GM12878 (cell line): ENCODE results near the gene KDM4C. TPM values are rescaled to one million over a fixed set of nuclear protein-coding genes. Genes with fewer than 3 reads are reported as not detected.

Source experiments
- ATAC-seq: fragments of 200-7000 bp; cut with Tn5 transposase; 3 replicates; pipeline ENCODE4 v1.9.1; 2020; ENCODE audit warnings: mild to moderate bottlenecking, moderate library complexity
- BruUV-seq: library from RNA; stranded (reverse); fragments of 400-500 nt; replicated peaks from 2 replicates; lab custom pipeline; 2021; lab: Mats Ljungman, UMichigan
- CTCF ChIA-PET: fragments of 300-600 bp; sonication (Branson Sonifier 250); formaldehyde crosslinking; extraction: SDS; loops from one replicate; lab custom pipeline; 2021; ENCODE audit warnings: inconsistent platforms; lab: Yijun Ruan, JAX
- POLR2A ChIA-PET: fragments of 350-600 bp; formaldehyde crosslinking; extraction: SDS; loops from one replicate; lab custom pipeline; 2021; ENCODE audit warnings: inconsistent platforms; lab: Charles Lee
- RAD21 ChIA-PET: fragments of 300-600 bp; sonication (Branson Sonifier 250); formaldehyde crosslinking; loops from one replicate; lab custom pipeline; 2023; ENCODE audit warnings: antibody characterized with exemption; ENCODE audit not compliant: unreplicated experiment; lab: Charles Lee
- SMC1A ChIA-PET: fragments of 300-600 bp; sonication (Branson Sonifier 250); formaldehyde crosslinking; loops from one replicate; lab custom pipeline; 2023; ENCODE audit not compliant: unreplicated experiment, uncharacterized antibody; lab: Charles Lee
- DNase-seq: peaks from one replicate; pipeline ENCODE4 v3.0.0-alpha.2; 2011; ENCODE audit warnings: low read depth, low spot score
- FAIRE-seq: peaks from 3 replicates; lab custom pipeline; 2011; peaks lifted over from hg19 to GRCh38; lab: Jason Lieb, UNC
- H2AFZ ChIP-seq: 2 replicates; pipeline ENCODE4 v1.6.0; 2011; ENCODE audit warnings: low read depth, low read length, control low read depth; ENCODE audit not compliant: control insufficient read depth
- H3K27ac ChIP-seq: 2 replicates; pipeline ENCODE4 v1.5.1; 2011; ENCODE audit warnings: control low read depth; ENCODE audit not compliant: control insufficient read depth, insufficient read depth
- H3K27me3 ChIP-seq, 2 experiments: replicated peaks in 1 of 2; 2 replicates each; pipeline versions ENCODE4 v1.6.0 to v1.6.1; 2011; ENCODE audit warnings: low read length in 1 of 2; ENCODE audit not compliant: control insufficient read depth in 2 of 2, insufficient read depth in 2 of 2
- H3K36me3 ChIP-seq, 2 experiments: 2 replicates each; pipeline ENCODE4 v1.5.1; 2011; ENCODE audit warnings: low read length in 1 of 2; ENCODE audit not compliant: control insufficient read depth in 2 of 2, insufficient read depth in 2 of 2
- H3K4me1 ChIP-seq: 2 replicates; pipeline ENCODE4 v1.6.1; 2011; ENCODE audit warnings: mild to moderate bottlenecking, low read length, moderate library complexity, mixed read lengths; ENCODE audit not compliant: control insufficient read depth, insufficient read depth
- H3K4me2 ChIP-seq: 2 replicates; pipeline ENCODE4 v1.6.0; 2011; ENCODE audit warnings: control low read depth; ENCODE audit not compliant: control insufficient read depth, insufficient read depth
- H3K4me3 ChIP-seq: fragments of 200-600 bp; sonication (generic); 2 replicates; pipeline ENCODE4 v1.5.1; 2016
- H3K79me2 ChIP-seq: 2 replicates; pipeline ENCODE4 v1.6.0; 2011; ENCODE audit warnings: low read length; ENCODE audit not compliant: control insufficient read depth, insufficient read depth
- H3K9ac ChIP-seq: 2 replicates; pipeline ENCODE4 v1.8.0; 2011; ENCODE audit warnings: low read length, control low read depth, mixed read lengths; ENCODE audit not compliant: control insufficient read depth, insufficient read depth
- H3K9me3 ChIP-seq: replicated peaks from 3 replicates; pipeline ENCODE4 v1.5.1; 2011; ENCODE audit warnings: mild to moderate bottlenecking, low read length; ENCODE audit not compliant: control insufficient read depth, insufficient read depth
- H4K20me1 ChIP-seq: 2 replicates; pipeline ENCODE4 v1.6.0; 2011; ENCODE audit not compliant: control insufficient read depth, insufficient read depth
- ATF3 ChIP-seq: IDR thresholded peaks from 2 replicates; pipeline ENCODE4 v1.6.1; 2011; ENCODE audit warnings: low read depth, mild to moderate bottlenecking, low read length, moderate library complexity, borderline replicate concordance; ENCODE audit errors: extremely low read depth
- BACH1 ChIP-seq: fragments of 450-650 bp; IDR thresholded peaks from 2 replicates; pipeline ENCODE4 v1.6.1; 2017; ENCODE audit warnings: mild to moderate bottlenecking, borderline replicate concordance
- BMI1 ChIP-seq: fragments of 450-650 bp; IDR thresholded peaks from 2 replicates; pipeline ENCODE4 v1.6.1; 2016; ENCODE audit warnings: mild to moderate bottlenecking, moderate library complexity, borderline replicate concordance
- BRCA1 ChIP-seq: IDR thresholded peaks from 2 replicates; pipeline ENCODE4 v1.6.1; 2011; ENCODE audit warnings: low read depth, low read length, improper control_type of control experiment
- CEBPB ChIP-seq, 2 experiments: fragments of 150-350 bp in 1 of 2; IDR thresholded peaks; 2 replicates each; pipeline ENCODE4 v1.6.1; 2012 to 2014; ENCODE audit warnings: low read depth in 2 of 2, low read length in 2 of 2, borderline replicate concordance in 1 of 2, inconsistent platforms in 1 of 2
- CHD2 ChIP-seq: IDR thresholded peaks from 2 replicates; pipeline ENCODE4 v1.6.1; 2011; ENCODE audit warnings: low read depth, low read length, improper control_type of control experiment, borderline replicate concordance
- FOS ChIP-seq: IDR thresholded peaks from 3 replicates; pipeline ENCODE4 v1.6.1; 2011; ENCODE audit warnings: borderline replicate concordance; ENCODE audit not compliant: insufficient read length; ENCODE audit errors: extremely low read depth
- IKZF1 ChIP-seq: fragments of 450-650 bp; conservative IDR thresholded peaks from 2 replicates; pipeline ENCODE4 v1.6.1; 2017; ENCODE audit warnings: antibody characterized with exemption, mild to moderate bottlenecking
- IRF3 ChIP-seq: fragments of 450-650 bp; IDR thresholded peaks from 2 replicates; pipeline ENCODE4 v1.6.1; 2014; ENCODE audit warnings: mild to moderate bottlenecking
- KLF5 ChIP-seq: fragments of 450-650 bp; IDR thresholded peaks from 2 replicates; pipeline ENCODE4 v1.6.1; 2014; ENCODE audit warnings: mild to moderate bottlenecking; ENCODE audit not compliant: partially characterized antibody
- NFIC ChIP-seq: IDR thresholded peaks from 2 replicates; pipeline ENCODE4 v1.6.1; 2012; ENCODE audit warnings: low read depth, mild to moderate bottlenecking, inconsistent platforms, low read length, moderate library complexity
- NFYA ChIP-seq: IDR thresholded peaks from 2 replicates; pipeline ENCODE4 v1.6.1; 2011; ENCODE audit warnings: low read depth, mild to moderate bottlenecking, low read length, improper control_type of control experiment, borderline replicate concordance
- NR2C1 ChIP-seq: fragments of 450-650 bp; IDR thresholded peaks from 2 replicates; pipeline ENCODE4 v1.6.1; 2017; ENCODE audit warnings: antibody characterized with exemption, mild to moderate bottlenecking, moderate library complexity
- PKNOX1 ChIP-seq: fragments of 450-650 bp; IDR thresholded peaks from 2 replicates; pipeline ENCODE4 v1.6.1; 2016; ENCODE audit warnings: mild to moderate bottlenecking
- PML ChIP-seq: IDR thresholded peaks from 2 replicates; pipeline ENCODE4 v1.6.1; 2012; ENCODE audit warnings: low read length, inconsistent platforms
- POLR2AphosphoS2 ChIP-seq: IDR thresholded peaks from 2 replicates; pipeline ENCODE4 v1.6.1; 2011; ENCODE audit warnings: low read depth, mild to moderate bottlenecking, low read length, improper control_type of control experiment, moderate library complexity
- POU2F2 ChIP-seq: IDR thresholded peaks from 3 replicates; pipeline ENCODE4 v1.6.1; 2011; ENCODE audit warnings: low read depth, mild to moderate bottlenecking, low read length, borderline replicate concordance
- STAT3 ChIP-seq: IDR thresholded peaks from 2 replicates; pipeline ENCODE4 v1.6.1; 2011; ENCODE audit warnings: low read depth, low read length, improper control_type of control experiment
- TCF3 ChIP-seq: IDR thresholded peaks from 2 replicates; pipeline ENCODE4 v1.6.1; 2012; ENCODE audit warnings: low read depth, mild to moderate bottlenecking, low read length, borderline replicate concordance; ENCODE audit not compliant: insufficient read depth
- USF2 ChIP-seq: IDR thresholded peaks from 2 replicates; pipeline ENCODE4 v1.6.1; 2011; ENCODE audit warnings: low read depth, low read length, improper control_type of control experiment, borderline replicate concordance
- WGBS: methylation state at CpG from one replicate; pipeline ENCODE4 v1.1.6; 2016; ENCODE audit warnings: low lambda C conversion rate; ENCODE audit not compliant: insufficient replicate concordance, insufficient coverage; ENCODE audit errors: missing lambda C conversion rate; 5-methylcytosine and 5-hydroxymethylcytosine counted together
- in situ Hi-C: fragments of 300-500 bp; cut with MboI; formaldehyde crosslinking; loops from 9 replicates; pipeline ENCODE4 v1.14.3; 2018; ENCODE audit warnings: mixed read lengths
- intact Hi-C: fragments of 100-400 bp; cut with micrococcal nuclease; formaldehyde crosslinking; loops from one replicate; pipeline ENCODE4 v1.14.2; 2022; ENCODE audit not compliant: unreplicated experiment
- polyA plus RNA-seq, 11 experiments: library from polyadenylated mRNA; depleted of rRNA in 4 of 11; unstranded in 6 of 11; stranded (reverse) in 5 of 11; fragments of >200 nt; fragmentation: Nextera tagmentation in 4 of 11; fragmentation: Illumina TruSeq in 1 of 11; extraction: Ambion mirVana in 4 of 11; extraction: Trizol in 1 of 11; gene quantifications; 1 replicate in 1 of 11; 2 replicates in 10 of 11; pipeline versions ENCODE4 v1.2.1 to v1.2.3, GENCODE V29; 2011 to 2016; ENCODE audit warnings: inconsistent platforms in 2 of 11, missing spikeins in 2 of 11, low read depth in 1 of 11
- total RNA-seq, 4 experiments: library from RNA; depleted of rRNA in 3 of 4; stranded (reverse); fragments of >200 nt in 3 of 4; fragmentation: Illumina TruSeq in 1 of 4; extraction: Trizol in 1 of 4; gene quantifications; 2 replicates each; pipeline versions ENCODE4 v1.2.1 to v1.2.3, GENCODE V29; 2013 to 2021

KDM4C gene
- total and polyA plus RNA-seq, 10 of the 15 experiments (the other 5 are each of a cell fraction or from before 2014, with no cell fraction given) = 6.8 to 41.2 (median 20.1) TPM

GRCh38 chr9:6901180-6901579 is 143.4 kb downstream of the KDM4C start (continued):
- TF ChIP-seq PML (no peak), BACH1 (no peak), NFYA (no peak), POLR2AphosphoS2 (no peak)

GRCh38 chr9:6902423-6902822 is 144.7 kb downstream of the KDM4C start:
- Histone ChIP-seq H3K4me1 (no peaks in the 10 kb centered on the region; the same call in 1 of the 2 replicates), H3K4me2 (no peak overlapping the region)
- peak; percentile 77 for ATAC-seq
- POLR2A ChIA-PET = no interaction called here
- CTCF ChIA-PET = no interaction called here
- BruUV-seq = no TSS peak
- TF ChIP-seq POU2F2 (peak; percentile 40; the same call in 1 of the 3 replicates), BRCA1 (no peak), TCF3 (no peak), CHD2 (no peak), CEBPB (IDR thresholded peaks at IDR 0.05; ENCODE audit: borderline replicate concordance in 1 of 2, low read depth in 2 of 2, low read length in 2 of 2) (no peak), STAT3 (no peak), FOS (no peak), KLF5 (no peak), BMI1 (no peak), USF2 (no peak), NR2C1 (no peak), IKZF1 (peak; percentile 16; the same call in 1 of the 2 replicates), NFYA (no peak), NFIC (no peak), PKNOX1 (no peak), IRF3 (no peak), ATF3 (no peak)
- TF ChIP-seq, all 136 proteins: peak for 2
- Histone ChIP-seq H3K79me2 (no peaks in the 10 kb centered on the region), H3K9me3 (no peaks in the 10 kb centered on the region), H2AFZ (no peak overlapping the region), H3K36me3 (no peaks in the 10 kb centered on the region; a peak in 1 of 4 replicates), H3K4me3 (no peak overlapping the region), H3K27ac (no peak overlapping the region), H3K27me3 (no peaks in the 10 kb centered on the region), H4K20me1 (no peaks in the 10 kb centered on the region), H3K9ac (no peak overlapping the region)
- ChIA-PET SMC1A (no interaction called here), RAD21 (no interaction called here)
- in situ Hi-C loops = loop anchor here (25.0 kb wide), 2 partner anchors 635 to 885 kb away; partner anchors contain the start of gene DMAC1
- DNase-seq = no peak
- FAIRE-seq = no peak
- 52% methylated on average over 5 of the region's 5 CpGs for WGBS
- intact Hi-C loops = no loop called here
